Esophagus mucosa (tissue), 1 donor: ENCODE data around the gene SSPN. TPM values are rescaled to one million over a fixed set of nuclear protein-coding genes. Genes with fewer than 3 reads are reported as not detected.

Source experiments
- ATAC-seq: fragments of 200-7000 bp; cut with Tn5 transposase; one replicate; pipeline ENCODE4 v1.9.1; 2020
- total RNA-seq: library from RNA; stranded (reverse); gene quantifications from one replicate; pipeline ENCODE4 v1.2.4, GENCODE V29; 2023
- donor health status: DM: yes; HTN: yes; CAD: no.

Gene SSPN
- total RNA-seq, 1 donor from 2014 or later = 1.4 TPM

GRCh38 chr12:26286186-26286585, 90.8 kb downstream of the SSPN start:
- no peak for ATAC-seq

GRCh38 chr12:26287671-26288381, 92.5 kb downstream of the SSPN start:
- peak; percentile 78 for ATAC-seq

GRCh38 chr12:26290565-26290964, 95.2 kb downstream of the SSPN start:
- no peak for ATAC-seq

- ATAC-seq = no peak
Observed at GRCh38 chr12:26292596-26292995, 97.2 kb downstream of the SSPN start.

GRCh38 chr12:26293612-26294011, 98.2 kb downstream of the SSPN start:
- ATAC-seq = no peak

- no peak for ATAC-seq
Observed at GRCh38 chr12:26295001-26295400, 99.6 kb downstream of the SSPN start.

- no peak for ATAC-seq
Observed at GRCh38 chr12:26297396-26298070, 102.2 kb downstream of the SSPN start.

GRCh38 chr12:26298785-26299621, 103.6 kb downstream of the SSPN start:
- ATAC-seq = peak; percentile 93

GRCh38 chr12:26299751-26300150, 104.4 kb downstream of the SSPN start:
- ATAC-seq = no peak

Other genes starting within 250 kb of the SSPN start
- 4.3 TPM for gene RASSF8, start 236.9 kb upstream of the SSPN start, total RNA-seq
- 5.8 TPM for gene BHLHE41, start 70.5 kb upstream of the SSPN start, total RNA-seq